Lower leg skin (tissue), 3 donors: ENCODE measurements around the gene TCAP.

Source experiments
- CTCF ChIP-seq, 3 donors: fragments of 450-650 bp; IDR thresholded peaks; one replicate each; pipeline ENCODE4 v1.5.1; 2016; ENCODE audit warnings: antibody characterized with exemption in 3 of 3, mild to moderate bottlenecking in 3 of 3, moderate library complexity in 2 of 3
- POLR2A ChIP-seq, 2 donors: fragments of 450-650 bp; IDR thresholded peaks; one replicate each; pipeline ENCODE4 v1.6.1; 2016 to 2017; ENCODE audit warnings: antibody characterized with exemption in 2 of 2, mild to moderate bottlenecking in 1 of 2, moderate library complexity in 1 of 2

- TF ChIP-seq POLR2A (IDR thresholded peaks at IDR 0.05): no peak
- TF ChIP-seq CTCF (IDR thresholded peaks at IDR 0.05): no peak
These were observed 9.7 kb downstream of the TCAP start for GRCh38 chr17:39674702-39675389.
